ENCODE results near the gene CA11.

Gene CA11

GRCh38 chr19:48642862-48643261, 3.1 kb downstream of the CA11 start:
- H3K4me3 Mint-ChIP-seq = no peak overlapping the region
- H3K4me1 Mint-ChIP-seq = peaks cover 45% of the 10 kb centered on the region
- DNase-seq (ENCODE audit: low spot score in 2 of 2) (no peak), ATAC-seq (ENCODE audit: low read depth) (no peak)
- H3K9me3 Mint-ChIP-seq = peaks cover 3% of the 10 kb centered on the region
- H3K27me3 Mint-ChIP-seq = no peaks in the 10 kb centered on the region
- H3K36me3 Mint-ChIP-seq = peaks cover 10% of the 10 kb centered on the region
- no peak overlapping the region for H3K27ac Mint-ChIP-seq

DNA sequence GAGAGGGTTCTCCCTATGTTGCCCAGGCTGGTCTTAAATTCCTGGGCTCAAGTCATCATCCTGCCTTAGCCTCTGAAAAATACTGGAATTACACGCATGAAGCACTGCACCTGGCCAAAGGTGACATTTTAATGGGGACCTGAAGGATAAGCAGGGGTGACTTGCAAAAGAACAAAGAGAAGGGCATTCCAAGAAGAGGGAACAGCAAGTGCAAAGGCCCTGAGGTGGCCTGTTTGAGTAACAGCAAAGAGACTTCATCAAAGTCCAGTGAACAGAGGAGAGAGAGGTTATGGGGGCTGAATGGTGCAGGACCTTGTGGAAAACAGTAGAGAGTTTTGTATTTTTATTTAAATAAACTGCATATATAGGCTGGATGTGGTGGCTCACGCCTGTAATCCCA, 4.1 kb downstream of the CA11 start:
- Mint-ChIP-seq H3K9me3 (peaks cover 3% of the 10 kb centered on the region), H3K27ac (peak overlapping the region; percentile 62), H3K36me3 (peaks cover 10% of the 10 kb centered on the region), H3K4me3 (no peak overlapping the region), H3K27me3 (no peaks in the 10 kb centered on the region), H3K4me1 (peaks cover 43% of the 10 kb centered on the region)
- no peak for DNase-seq (ENCODE audit: low spot score in 2 of 2)
- ATAC-seq (ENCODE audit: low read depth) = no peak

GRCh38 chr19:48639483-48640375, 6.3 kb downstream of the CA11 start:
- Mint-ChIP-seq H3K9me3 (peaks cover 3% of the 10 kb centered on the region), H3K27ac (peak overlapping the region; percentile 96), H3K36me3 (peaks cover 13% of the 10 kb centered on the region), H3K27me3 (no peaks in the 10 kb centered on the region), H3K4me1 (peaks cover 36% of the 10 kb centered on the region), H3K4me3 (peak overlapping the region; percentile 35)
- DNase-seq (ENCODE audit: low spot score in 2 of 2) = no peak
- ATAC-seq (ENCODE audit: low read depth) = no peak

GRCh38 chr19:48638831-48639381, 7.1 kb downstream of the CA11 start:
- ATAC-seq (ENCODE audit: low read depth) = no peak
- peak in 1 of 2 donors; percentile 26 for DNase-seq (ENCODE audit: low spot score in 2 of 2)
- Mint-ChIP-seq H3K27me3 (no peaks in the 10 kb centered on the region), H3K4me1 (peaks cover 41% of the 10 kb centered on the region), H3K36me3 (peaks cover 13% of the 10 kb centered on the region), H3K9me3 (peaks cover 3% of the 10 kb centered on the region), H3K27ac (peak overlapping the region; percentile 96), H3K4me3 (peak overlapping the region; percentile 96)

- DNase-seq (ENCODE audit: low spot score in 2 of 2) (peak; percentile 58 to 81), ATAC-seq (ENCODE audit: low read depth) (peak; percentile 31)
- Mint-ChIP-seq H3K9me3 (peaks cover 3% of the 10 kb centered on the region), H3K4me3 (peak overlapping the region; percentile 96), H3K4me1 (peaks cover 44% of the 10 kb centered on the region), H3K36me3 (peaks cover 15% of the 10 kb centered on the region), H3K27me3 (no peaks in the 10 kb centered on the region), H3K27ac (peak overlapping the region; percentile 96)
Measured at GRCh38 chr19:48637948-48638830, 7.8 kb downstream of the CA11 start.

GRCh38 chr19:48637449-48637947, 8.5 kb downstream of the CA11 start:
- H3K27ac Mint-ChIP-seq = peak overlapping the region; percentile 96
- no peaks in the 10 kb centered on the region for H3K27me3 Mint-ChIP-seq
- peaks cover 15% of the 10 kb centered on the region for H3K36me3 Mint-ChIP-seq
- peaks cover 3% of the 10 kb centered on the region for H3K9me3 Mint-ChIP-seq
- DNase-seq (ENCODE audit: low spot score in 2 of 2) (peak; percentile 95 to 98), ATAC-seq (ENCODE audit: low read depth) (peak; percentile 70)
- peaks cover 42% of the 10 kb centered on the region for H3K4me1 Mint-ChIP-seq
- H3K4me3 Mint-ChIP-seq = peak overlapping the region; percentile 96

DNA sequence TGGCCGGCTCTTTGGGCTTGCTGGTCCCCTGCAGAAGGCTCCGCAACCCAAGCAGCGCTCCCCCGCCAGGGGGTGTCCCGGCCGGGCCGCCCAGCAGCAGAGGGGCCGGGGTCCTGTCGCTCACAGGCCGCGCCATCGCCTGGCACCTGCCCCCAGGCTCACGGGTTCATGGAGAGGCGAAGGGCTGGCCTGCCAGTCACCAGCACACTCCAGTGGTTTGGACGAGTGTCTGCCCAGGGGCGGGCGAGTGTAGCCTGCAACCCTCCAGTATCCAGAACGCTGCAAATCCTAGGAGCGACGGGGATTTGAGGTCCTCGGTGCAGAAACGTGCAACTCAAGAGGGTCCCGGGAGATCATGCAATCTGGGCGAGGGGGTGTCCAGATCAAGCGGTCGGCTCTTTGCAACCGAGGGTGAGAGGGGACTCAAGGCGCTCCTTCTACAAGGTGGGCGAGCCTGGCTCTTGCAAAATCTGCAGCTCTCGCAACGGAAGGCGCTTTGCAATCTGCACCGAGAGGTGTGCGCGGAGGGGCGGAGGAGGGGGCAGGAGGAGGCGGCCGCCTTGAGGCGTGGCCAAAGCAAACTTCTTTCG, 9.0 kb downstream of the CA11 start, which contains the start of gene DBP:
Gene DBP, minus strand, starts transcription at position 521 of the 590 bp plus-strand sequence. Its CDS starts 385 bp downstream, at position 136.
- Mint-ChIP-seq H3K36me3 (peaks cover 15% of the 10 kb centered on the region), H3K4me1 (peaks cover 41% of the 10 kb centered on the region), H3K27ac (peak within 1 kb of the TSS; percentile 96), H3K27me3 (no peaks in the 10 kb centered on the region), H3K9me3 (peaks cover 3% of the 10 kb centered on the region), H3K4me3 (peak within 1 kb of the TSS; percentile 96)
- no peak for ATAC-seq (ENCODE audit: low read depth)
- DNase-seq (ENCODE audit: low spot score in 2 of 2) = peak in 1 of 2 donors; percentile 66

DNA sequence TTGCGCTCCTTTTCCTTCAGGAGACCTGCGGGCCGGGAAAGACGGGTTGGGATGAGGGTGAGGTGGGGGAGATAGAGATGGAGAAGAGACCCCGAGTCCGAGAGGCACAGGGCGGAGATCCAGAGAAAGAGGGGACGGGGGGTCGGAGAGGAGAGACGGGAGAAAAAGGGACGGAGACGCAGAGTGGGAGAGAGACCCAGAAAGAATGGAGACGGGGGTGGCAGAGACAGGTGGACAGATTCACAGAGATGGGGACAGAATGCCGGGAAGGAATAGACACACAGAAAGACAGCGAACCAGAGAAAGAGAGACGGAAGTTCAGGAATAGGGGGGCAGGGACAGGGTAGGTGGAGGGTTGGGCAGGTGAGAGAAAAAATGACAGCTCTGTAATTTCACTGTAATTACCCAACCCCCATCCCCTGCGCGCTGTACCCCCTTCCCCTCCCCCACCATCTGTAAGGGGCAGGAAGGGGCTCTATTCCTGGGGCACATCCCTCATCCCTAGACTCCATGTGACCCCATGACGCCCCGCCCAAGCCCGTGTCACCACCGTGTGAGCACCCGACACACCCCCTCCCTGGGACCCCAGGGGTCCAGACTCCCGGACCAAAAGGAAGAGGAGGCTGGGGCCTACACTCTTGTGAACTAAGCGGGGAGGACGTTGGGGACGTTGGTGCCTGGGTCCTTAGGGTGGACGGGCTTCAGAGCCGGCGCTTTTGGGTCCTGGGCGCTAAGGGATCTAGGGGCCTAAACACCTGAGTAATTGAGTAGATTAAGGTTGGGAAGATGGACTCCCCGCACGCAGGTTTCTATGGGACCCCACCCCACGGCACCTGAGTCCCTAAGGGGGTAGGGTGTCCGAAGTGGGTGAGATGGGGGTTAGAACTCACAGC, 9.8 kb downstream of the CA11 start:
- Mint-ChIP-seq H3K4me3 (peak overlapping the region; percentile 96), H3K27ac (peak overlapping the region; percentile 92), H3K27me3 (no peaks in the 10 kb centered on the region), H3K36me3 (peaks cover 11% of the 10 kb centered on the region), H3K4me1 (peaks cover 38% of the 10 kb centered on the region), H3K9me3 (peaks cover 3% of the 10 kb centered on the region)
- DNase-seq (ENCODE audit: low spot score in 2 of 2) (no peak), ATAC-seq (ENCODE audit: low read depth) (no peak)

DNA sequence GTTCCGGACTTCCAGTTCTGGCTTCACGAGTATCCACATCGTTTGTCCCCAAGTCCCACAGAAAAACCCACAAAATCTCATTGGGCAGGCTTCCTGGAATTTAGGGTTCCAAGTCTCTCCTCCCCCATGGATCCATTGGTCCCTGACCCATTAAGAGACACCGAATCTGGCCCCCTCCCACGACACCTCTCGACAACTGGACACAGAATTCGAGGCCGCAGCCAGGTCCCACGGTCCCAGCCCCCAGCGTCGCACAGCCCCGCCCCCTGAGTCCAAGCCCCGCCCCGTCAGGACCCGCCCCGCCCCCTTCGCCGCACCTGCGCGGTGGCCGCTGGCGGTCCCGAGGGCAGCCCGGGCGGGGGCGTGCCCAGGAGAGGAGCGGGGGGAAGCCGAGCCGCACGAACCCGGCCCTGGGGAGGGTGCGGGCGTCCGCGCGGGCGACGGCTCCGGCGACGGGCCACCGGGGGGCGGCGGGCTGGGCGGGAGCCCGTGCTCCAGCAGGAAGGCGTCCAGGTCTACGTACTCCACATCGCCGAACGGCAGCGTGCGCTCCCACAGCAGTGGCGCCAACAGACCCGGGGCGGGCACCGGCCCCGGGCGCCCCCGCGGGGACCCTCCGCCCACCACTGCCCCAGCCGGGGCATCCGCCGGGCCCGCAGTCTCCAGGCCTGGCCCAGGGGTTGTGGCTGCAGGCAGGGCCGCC, 10.6 kb downstream of the CA11 start:
- DNase-seq (ENCODE audit: low spot score in 2 of 2) (peak; percentile 70 to 72), ATAC-seq (ENCODE audit: low read depth) (peak; percentile 7)
- H3K9me3 Mint-ChIP-seq = peaks cover 3% of the 10 kb centered on the region
- peak overlapping the region; percentile 92 for H3K27ac Mint-ChIP-seq
- H3K4me3 Mint-ChIP-seq = peak overlapping the region; percentile 96
- no peaks in the 10 kb centered on the region for H3K27me3 Mint-ChIP-seq
- H3K4me1 Mint-ChIP-seq = peaks cover 38% of the 10 kb centered on the region
- H3K36me3 Mint-ChIP-seq = peaks cover 12% of the 10 kb centered on the region

- ATAC-seq (ENCODE audit: low read depth) (no peak), DNase-seq (ENCODE audit: low spot score in 2 of 2) (peak; percentile 73)
- H3K4me3 Mint-ChIP-seq = peak overlapping the region; percentile 73
- peaks cover 13% of the 10 kb centered on the region for H3K36me3 Mint-ChIP-seq
- H3K27me3 Mint-ChIP-seq = no peaks in the 10 kb centered on the region
- peaks cover 3% of the 10 kb centered on the region for H3K9me3 Mint-ChIP-seq
- peaks cover 33% of the 10 kb centered on the region for H3K4me1 Mint-ChIP-seq
- peak overlapping the region; percentile 92 for H3K27ac Mint-ChIP-seq
Measured at GRCh38 chr19:48634424-48635262, 11.3 kb downstream of the CA11 start.

- Mint-ChIP-seq H3K4me1 (peaks cover 28% of the 10 kb centered on the region), H3K4me3 (peak overlapping the region; percentile 73), H3K9me3 (peaks cover 3% of the 10 kb centered on the region), H3K36me3 (peaks cover 12% of the 10 kb centered on the region), H3K27ac (peak overlapping the region; percentile 92), H3K27me3 (no peaks in the 10 kb centered on the region)
- ATAC-seq (ENCODE audit: low read depth) = no peak
- DNase-seq (ENCODE audit: low spot score in 2 of 2) = no peak
Measured at GRCh38 chr19:48634036-48634342, 12.0 kb downstream of the CA11 start.

All from memory B cell (primary cell).